Measurements from ENCODE around the gene TRABD2B. TPM values are rescaled to one million over a fixed set of nuclear protein-coding genes. Genes with fewer than 3 reads are reported as not detected.

Gene TRABD2B
- total and polyA plus RNA-seq, 2 experiments from 2014 or later = not detected

- Histone ChIP-seq H3K9me2 (ENCODE audit: insufficient read depth) (no peaks in the 10 kb centered on the region), H3K27ac (no peak overlapping the region), H4K20me1 (ENCODE audit: insufficient read depth) (no peaks in the 10 kb centered on the region), H3K79me2 (ENCODE audit: insufficient read depth) (no peaks in the 10 kb centered on the region), H3K4me2 (ENCODE audit: unreplicated experiment) (no peak overlapping the region), H3K9ac (no peak overlapping the region), H3K4me1 (ENCODE audit: insufficient read depth) (no peaks in the 10 kb centered on the region), H3F3A (ENCODE audit: insufficient read depth) (no peaks in the 10 kb centered on the region), H3K36me3 (ENCODE audit: low read depth) (no peaks in the 10 kb centered on the region), H2AFZ (no peak overlapping the region), H3K4me3 (no peak overlapping the region), H3K9me3 (ENCODE audit: low read depth) (no peaks in the 10 kb centered on the region), H3K27me3 (replicated peaks; ENCODE audit: insufficient read depth) (no peaks in the 10 kb centered on the region)
- 14 to 21% methylated on average over 2 of the region's 2 CpGs for WGBS, 2 experiments (ENCODE audit: low coverage in 1 of 2, low lambda C conversion rate in 2 of 2, missing lambda C conversion rate in 2 of 2)
- TF ChIP-seq EZH2 (IDR thresholded peaks at IDR 0.05; ENCODE audit: insufficient read depth, poor library complexity, severe bottlenecking) (no peak), EZH2phosphoT487 (IDR thresholded peaks at IDR 0.05; ENCODE audit: insufficient read depth, low read depth) (no peak)
- no peak for DNase-seq
- in situ Hi-C loops (cut with MboI) = no loop called here
Observed at GRCh38 chr1:47853852-47854251, 143.3 kb downstream of the TRABD2B start.

GRCh38 chr1:47853059-47853458 is 144.1 kb downstream of the TRABD2B start:
- no peaks in the 10 kb centered on the region for H3K4me1 ChIP-seq (ENCODE audit: insufficient read depth)
- H3F3A ChIP-seq (ENCODE audit: insufficient read depth) = no peaks in the 10 kb centered on the region
- DNase-seq = no peak
- no peaks in the 10 kb centered on the region for H4K20me1 ChIP-seq (ENCODE audit: insufficient read depth)
- H3K4me3 ChIP-seq = no peak overlapping the region
- no peaks in the 10 kb centered on the region for H3K27me3 ChIP-seq (replicated peaks; ENCODE audit: insufficient read depth)
- H3K9ac ChIP-seq = no peak overlapping the region
- H3K9me2 ChIP-seq (ENCODE audit: insufficient read depth) = no peaks in the 10 kb centered on the region
- H3K36me3 ChIP-seq (ENCODE audit: low read depth) = no peaks in the 10 kb centered on the region
- no peaks in the 10 kb centered on the region for H3K9me3 ChIP-seq (ENCODE audit: low read depth)
- no peak overlapping the region for H3K4me2 ChIP-seq (ENCODE audit: unreplicated experiment)
- no peak overlapping the region for H3K27ac ChIP-seq
- TF ChIP-seq EZH2 (IDR thresholded peaks at IDR 0.05; ENCODE audit: insufficient read depth, poor library complexity, severe bottlenecking) (no peak), EZH2phosphoT487 (IDR thresholded peaks at IDR 0.05; ENCODE audit: insufficient read depth, low read depth) (no peak)
- in situ Hi-C loops (cut with MboI) = no loop called here
- H2AFZ ChIP-seq = no peak overlapping the region
- H3K79me2 ChIP-seq (ENCODE audit: insufficient read depth) = no peaks in the 10 kb centered on the region
- whole genome bisulfite sequencing, 2 experiments (ENCODE audit: low coverage in 1 of 2, low lambda C conversion rate in 2 of 2, missing lambda C conversion rate in 2 of 2) = 66 to 71% methylated on average over 7 of the region's 7 CpGs

- TF ChIP-seq EZH2phosphoT487 (IDR thresholded peaks at IDR 0.05; ENCODE audit: insufficient read depth, low read depth) = no peak
- no peak for TF ChIP-seq EZH2 (IDR thresholded peaks at IDR 0.05; ENCODE audit: insufficient read depth, poor library complexity, severe bottlenecking)
- Histone ChIP-seq H3K9me2 (ENCODE audit: insufficient read depth) (no peaks in the 10 kb centered on the region), H3K4me1 (ENCODE audit: insufficient read depth) (no peaks in the 10 kb centered on the region), H3K4me3 (no peak overlapping the region), H3K27me3 (replicated peaks; ENCODE audit: insufficient read depth) (no peaks in the 10 kb centered on the region), H3K36me3 (ENCODE audit: low read depth) (no peaks in the 10 kb centered on the region), H4K20me1 (ENCODE audit: insufficient read depth) (no peaks in the 10 kb centered on the region), H3K9me3 (ENCODE audit: low read depth) (no peaks in the 10 kb centered on the region), H3K4me2 (ENCODE audit: unreplicated experiment) (no peak overlapping the region), H3K79me2 (ENCODE audit: insufficient read depth) (no peaks in the 10 kb centered on the region), H3K27ac (no peak overlapping the region), H2AFZ (no peak overlapping the region), H3K9ac (no peak overlapping the region), H3F3A (ENCODE audit: insufficient read depth) (no peaks in the 10 kb centered on the region)
- DNase-seq = no peak
- WGBS, 2 experiments (ENCODE audit: low coverage in 1 of 2, low lambda C conversion rate in 2 of 2, missing lambda C conversion rate in 2 of 2) = 71 to 79% methylated on average over 17 of the region's 17 CpGs
- in situ Hi-C loops (cut with MboI) = no loop called here
Observed at GRCh38 chr1:47852006-47852718, 145.0 kb downstream of the TRABD2B start.

- H2AFZ ChIP-seq = no peak overlapping the region
- in situ Hi-C loops (cut with MboI) = no loop called here
- H3K79me2 ChIP-seq (ENCODE audit: insufficient read depth) = no peaks in the 10 kb centered on the region
- H3K27ac ChIP-seq = no peak overlapping the region
- no peaks in the 10 kb centered on the region for H3K27me3 ChIP-seq (replicated peaks; ENCODE audit: insufficient read depth)
- H4K20me1 ChIP-seq (ENCODE audit: insufficient read depth) = no peaks in the 10 kb centered on the region
- H3K9ac ChIP-seq = no peak overlapping the region
- TF ChIP-seq EZH2phosphoT487 (IDR thresholded peaks at IDR 0.05; ENCODE audit: insufficient read depth, low read depth) = no peak
- TF ChIP-seq EZH2 (IDR thresholded peaks at IDR 0.05; ENCODE audit: insufficient read depth, poor library complexity, severe bottlenecking) = no peak
- H3K36me3 ChIP-seq (ENCODE audit: low read depth) = no peaks in the 10 kb centered on the region
- no peaks in the 10 kb centered on the region for H3K9me2 ChIP-seq (ENCODE audit: insufficient read depth)
- H3F3A ChIP-seq (ENCODE audit: insufficient read depth) = no peaks in the 10 kb centered on the region
- H3K4me3 ChIP-seq = no peak overlapping the region
- no peak for DNase-seq
- H3K4me1 ChIP-seq (ENCODE audit: insufficient read depth) = no peaks in the 10 kb centered on the region
- no peak overlapping the region for H3K4me2 ChIP-seq (ENCODE audit: unreplicated experiment)
- H3K9me3 ChIP-seq (ENCODE audit: low read depth) = no peaks in the 10 kb centered on the region
- 44 to 51% methylated on average over 4 of the region's 4 CpGs for WGBS, 2 experiments (ENCODE audit: low coverage in 1 of 2, low lambda C conversion rate in 2 of 2, missing lambda C conversion rate in 2 of 2)
Observed at GRCh38 chr1:47850451-47850850, 146.7 kb downstream of the TRABD2B start.

All from GM23248 (cell line).